Astrocyte (in vitro differentiated cells and primary cell): ENCODE data around the gene PLA2G4F.

Experiments
- EZH2 ChIP-seq: IDR thresholded peaks from 2 replicates; pipeline ENCODE4 v1.6.1; 2012; ENCODE audit warnings: mild to moderate bottlenecking, low read length, inconsistent platforms; ENCODE audit not compliant: insufficient read depth
- TF ChIP-seq, protein P1 (sequence below): IDR thresholded peaks from 2 replicates; pipeline ENCODE4 v1.5.1; 2011; ENCODE audit warnings: low read depth, mild to moderate bottlenecking, inconsistent platforms, low read length, moderate library complexity; ENCODE audit not compliant: insufficient read depth

DNA sequence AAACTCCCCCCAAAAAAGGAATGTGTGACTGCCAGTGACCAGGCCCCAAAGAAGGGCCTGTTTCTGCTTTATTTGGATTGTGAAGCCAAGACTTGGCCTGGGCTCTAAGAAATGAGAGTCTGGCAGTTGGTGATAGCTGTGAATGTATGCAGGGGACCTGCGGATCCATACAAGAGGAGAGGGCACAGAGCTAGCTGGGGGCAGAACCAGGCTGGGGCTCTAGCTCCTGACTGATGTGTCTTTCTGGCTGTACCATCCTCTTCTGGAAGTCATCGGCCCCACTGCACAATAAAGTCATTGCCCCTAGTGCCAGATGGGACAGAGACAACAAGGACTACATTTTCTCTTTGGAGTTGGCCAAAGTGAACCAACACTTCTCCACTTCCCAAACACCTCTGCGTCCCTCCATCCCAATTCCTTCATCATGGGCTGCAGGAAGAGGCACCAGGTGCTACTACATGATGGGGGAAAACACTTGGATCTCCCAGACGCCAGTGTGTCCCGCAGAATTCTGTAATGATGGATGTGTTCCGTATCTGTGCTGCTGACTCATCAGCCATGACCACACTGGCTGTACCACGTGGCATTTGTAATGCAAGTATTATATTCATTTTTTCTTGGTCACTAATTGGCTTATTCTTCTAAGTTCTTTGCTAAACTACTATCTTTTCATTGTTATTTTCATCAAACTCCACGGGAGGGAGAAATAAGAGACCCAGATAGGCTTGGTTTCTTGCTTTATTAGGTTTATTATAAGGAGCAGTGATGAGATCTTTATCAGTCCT lies 1.7 kb upstream of the PLA2G4F start:
- TF ChIP-seq, protein P1, sequence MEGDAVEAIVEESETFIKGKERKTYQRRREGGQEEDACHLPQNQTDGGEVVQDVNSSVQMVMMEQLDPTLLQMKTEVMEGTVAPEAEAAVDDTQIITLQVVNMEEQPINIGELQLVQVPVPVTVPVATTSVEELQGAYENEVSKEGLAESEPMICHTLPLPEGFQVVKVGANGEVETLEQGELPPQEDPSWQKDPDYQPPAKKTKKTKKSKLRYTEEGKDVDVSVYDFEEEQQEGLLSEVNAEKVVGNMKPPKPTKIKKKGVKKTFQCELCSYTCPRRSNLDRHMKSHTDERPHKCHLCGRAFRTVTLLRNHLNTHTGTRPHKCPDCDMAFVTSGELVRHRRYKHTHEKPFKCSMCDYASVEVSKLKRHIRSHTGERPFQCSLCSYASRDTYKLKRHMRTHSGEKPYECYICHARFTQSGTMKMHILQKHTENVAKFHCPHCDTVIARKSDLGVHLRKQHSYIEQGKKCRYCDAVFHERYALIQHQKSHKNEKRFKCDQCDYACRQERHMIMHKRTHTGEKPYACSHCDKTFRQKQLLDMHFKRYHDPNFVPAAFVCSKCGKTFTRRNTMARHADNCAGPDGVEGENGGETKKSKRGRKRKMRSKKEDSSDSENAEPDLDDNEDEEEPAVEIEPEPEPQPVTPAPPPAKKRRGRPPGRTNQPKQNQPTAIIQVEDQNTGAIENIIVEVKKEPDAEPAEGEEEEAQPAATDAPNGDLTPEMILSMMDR: no peak
- no peak for TF ChIP-seq EZH2
